ENCODE results near the gene DBN1.

DNA sequence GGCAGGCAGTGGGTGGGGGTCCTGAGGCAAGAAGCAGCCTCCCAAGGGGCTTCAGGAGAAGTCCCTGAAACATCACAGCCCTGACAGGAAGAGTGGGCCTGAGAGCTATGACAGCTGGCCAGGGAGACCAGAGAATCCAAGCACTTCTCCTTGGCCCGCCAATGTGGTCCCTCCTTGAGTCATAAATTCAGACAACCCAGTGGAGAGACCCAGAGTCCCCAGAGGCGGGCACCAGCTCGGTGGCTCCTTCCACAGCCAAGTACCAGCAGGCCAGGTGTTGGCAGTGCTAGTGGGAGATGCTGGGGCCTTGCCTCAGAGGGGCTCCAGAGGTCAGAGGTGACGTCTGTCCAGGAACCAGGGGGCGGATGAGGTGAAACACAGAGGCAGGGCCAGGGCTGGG lies 37.7 kb upstream of the DBN1 start:
- TF ChIP-seq EZH2 (IDR thresholded peaks at IDR 0.05; ENCODE audit: low read length, unreplicated experiment): no peak
- TF ChIP-seq, protein P1, sequence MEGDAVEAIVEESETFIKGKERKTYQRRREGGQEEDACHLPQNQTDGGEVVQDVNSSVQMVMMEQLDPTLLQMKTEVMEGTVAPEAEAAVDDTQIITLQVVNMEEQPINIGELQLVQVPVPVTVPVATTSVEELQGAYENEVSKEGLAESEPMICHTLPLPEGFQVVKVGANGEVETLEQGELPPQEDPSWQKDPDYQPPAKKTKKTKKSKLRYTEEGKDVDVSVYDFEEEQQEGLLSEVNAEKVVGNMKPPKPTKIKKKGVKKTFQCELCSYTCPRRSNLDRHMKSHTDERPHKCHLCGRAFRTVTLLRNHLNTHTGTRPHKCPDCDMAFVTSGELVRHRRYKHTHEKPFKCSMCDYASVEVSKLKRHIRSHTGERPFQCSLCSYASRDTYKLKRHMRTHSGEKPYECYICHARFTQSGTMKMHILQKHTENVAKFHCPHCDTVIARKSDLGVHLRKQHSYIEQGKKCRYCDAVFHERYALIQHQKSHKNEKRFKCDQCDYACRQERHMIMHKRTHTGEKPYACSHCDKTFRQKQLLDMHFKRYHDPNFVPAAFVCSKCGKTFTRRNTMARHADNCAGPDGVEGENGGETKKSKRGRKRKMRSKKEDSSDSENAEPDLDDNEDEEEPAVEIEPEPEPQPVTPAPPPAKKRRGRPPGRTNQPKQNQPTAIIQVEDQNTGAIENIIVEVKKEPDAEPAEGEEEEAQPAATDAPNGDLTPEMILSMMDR (conservative IDR thresholded peaks at IDR 0.05; ENCODE audit: low read depth, low read length): no peak
- no peak for TF ChIP-seq EZH2phosphoT487 (IDR thresholded peaks at IDR 0.05; ENCODE audit: borderline replicate concordance, low read length)

Data from PC-3 (cell line).